Peyer's patch (tissue), 4 donors: Measurements from ENCODE around the gene SEC14L6. TPM values are rescaled to one million over a fixed set of nuclear protein-coding genes. Genes with fewer than 3 reads are reported as not detected.
A peak's percentile ranks its signal among the peaks of the same experiment; 100 is the strongest.

Experiments
- DNase-seq, 3 donors: peaks; one replicate each; pipeline ENCODE4 v3.0.0-alpha.2; 2017 to 2019
- H3K27ac ChIP-seq, 4 donors: fragments of 200-600 bp; sonication (generic); one replicate each; pipeline ENCODE4 v1.5.1; 2016 to 2019
- H3K27me3 ChIP-seq, 2 donors: fragments of 200-600 bp; sonication (generic); one replicate each; pipeline ENCODE4 v1.5.1; 2019
- H3K36me3 ChIP-seq, 3 donors: fragments of 200-600 bp; sonication (generic); one replicate each; pipeline ENCODE4 v1.5.1; 2016 to 2019
- H3K4me1 ChIP-seq, 4 donors: fragments of 200-600 bp; sonication (generic); one replicate each; pipeline ENCODE4 v1.5.1; 2016 to 2019
- H3K4me3 ChIP-seq, 4 donors: fragments of 200-600 bp; sonication (generic); 1 replicate in 3 of 4; 2 replicates in 1 of 4; pipeline ENCODE4 v1.5.1; 2016 to 2019; ENCODE audit warnings: mild to moderate bottlenecking in 1 of 4
- H3K9me3 ChIP-seq, 4 donors: fragments of 200-600 bp; sonication (generic); one replicate each; pipeline ENCODE4 v1.5.1; 2016 to 2019; ENCODE audit warnings: mild to moderate bottlenecking in 1 of 4
- CTCF ChIP-seq, 6 experiments: fragments of 450-650 bp in 4 of 6; fragments of 200-600 bp in 2 of 6; sonication (generic) in 1 of 6; IDR thresholded peaks; one replicate each; pipeline ENCODE4 v1.5.1; 2017 to 2019; ENCODE audit warnings: antibody characterized with exemption in 6 of 6, mild to moderate bottlenecking in 3 of 6, moderate library complexity in 1 of 6
- POLR2A ChIP-seq, 2 donors: fragments of 450-650 bp; IDR thresholded peaks; one replicate each; pipeline ENCODE4 v1.5.1; 2017; ENCODE audit warnings: antibody characterized with exemption in 2 of 2, mild to moderate bottlenecking in 2 of 2, moderate library complexity in 2 of 2
- total RNA-seq, 4 donors: library from RNA; depleted of rRNA; stranded (reverse); fragments of >200 nt; gene quantifications; one replicate each; pipeline ENCODE4 v1.1.0, GENCODE V29; 2016

Gene SEC14L6
- total RNA-seq, 4 donors from 2014 or later: 0.27 TPM; not detected in 3

GRCh38 chr22:30497466-30498150, 48.9 kb downstream of the SEC14L6 start:
- H3K27me3 ChIP-seq: no peaks in the 10 kb centered on the region
- TF ChIP-seq POLR2A (IDR thresholded peaks at IDR 0.05): no peak
- TF ChIP-seq CTCF (IDR thresholded peaks at IDR 0.05): no peak
- DNase-seq: no peak
- H3K27ac ChIP-seq: no peak overlapping the region
- H3K36me3 ChIP-seq: no peaks in the 10 kb centered on the region
- no peaks in the 10 kb centered on the region for H3K9me3 ChIP-seq
- no peak overlapping the region for H3K4me3 ChIP-seq
- no peaks in the 10 kb centered on the region for H3K4me1 ChIP-seq

GRCh38 chr22:30495041-30495784, 51.3 kb downstream of the SEC14L6 start:
- Histone ChIP-seq H3K4me1 (no peaks in the 10 kb centered on the region), H3K9me3 (no peaks in the 10 kb centered on the region), H3K36me3 (no peaks in the 10 kb centered on the region), H3K27ac (no peak overlapping the region), H3K27me3 (no peaks in the 10 kb centered on the region), H3K4me3 (no peak overlapping the region)
- DNase-seq: no peak
- TF ChIP-seq POLR2A (IDR thresholded peaks at IDR 0.05) (no peak), CTCF (IDR thresholded peaks at IDR 0.05) (no peak)

- Histone ChIP-seq H3K4me3 (no peak overlapping the region), H3K4me1 (no peaks in the 10 kb centered on the region), H3K27ac (no peak overlapping the region), H3K9me3 (no peaks in the 10 kb centered on the region), H3K27me3 (no peaks in the 10 kb centered on the region), H3K36me3 (no peaks in the 10 kb centered on the region)
- DNase-seq: no peak
- TF ChIP-seq CTCF (IDR thresholded peaks at IDR 0.05): no peak
- TF ChIP-seq POLR2A (IDR thresholded peaks at IDR 0.05): no peak
Measured at GRCh38 chr22:30492144-30492543, 54.4 kb downstream of the SEC14L6 start.

- Histone ChIP-seq H3K9me3 (no peaks in the 10 kb centered on the region), H3K4me3 (no peak overlapping the region), H3K27ac (no peak overlapping the region), H3K27me3 (no peaks in the 10 kb centered on the region), H3K4me1 (no peaks in the 10 kb centered on the region), H3K36me3 (no peaks in the 10 kb centered on the region)
- DNase-seq: no peak
- no peak for TF ChIP-seq CTCF (IDR thresholded peaks at IDR 0.05)
- no peak for TF ChIP-seq POLR2A (IDR thresholded peaks at IDR 0.05)
Measured at GRCh38 chr22:30491381-30491780, 55.2 kb downstream of the SEC14L6 start.

GRCh38 chr22:30490399-30490798, 56.1 kb downstream of the SEC14L6 start:
- H3K27me3 ChIP-seq: no peaks in the 10 kb centered on the region
- TF ChIP-seq POLR2A (IDR thresholded peaks at IDR 0.05) (no peak), CTCF (IDR thresholded peaks at IDR 0.05) (peak in 3 of 6 experiments; percentile 5 to 22 (median 20))
- no peak overlapping the region for H3K4me3 ChIP-seq
- no peak overlapping the region for H3K27ac ChIP-seq
- no peaks in the 10 kb centered on the region for H3K4me1 ChIP-seq
- H3K36me3 ChIP-seq: no peaks in the 10 kb centered on the region
- no peak for DNase-seq
- no peaks in the 10 kb centered on the region for H3K9me3 ChIP-seq
